GM18526 (cell line): ENCODE measurements around the gene NEK11.

Experiments used
- POLR2A ChIP-seq: IDR thresholded peaks from 3 replicates; pipeline ENCODE4 v1.6.1; 2011; ENCODE audit not compliant: insufficient read length; ENCODE audit errors: extremely low read depth

The NEK11 gene

GRCh38 chr3:131277836-131278497 lies 251.3 kb downstream of the NEK11 start:
- no peak for TF ChIP-seq POLR2A

- TF ChIP-seq POLR2A, result no peak
These were observed 252.9 kb downstream of the NEK11 start for GRCh38 chr3:131279577-131279976.

GRCh38 chr3:131282379-131282778 lies 255.7 kb downstream of the NEK11 start:
- TF ChIP-seq POLR2A, result no peak

GRCh38 chr3:131282967-131283366 lies 256.3 kb downstream of the NEK11 start:
- no peak for TF ChIP-seq POLR2A

GRCh38 chr3:131283862-131284261 lies 257.2 kb downstream of the NEK11 start:
- TF ChIP-seq POLR2A, result no peak

GRCh38 chr3:131284302-131284701 lies 257.6 kb downstream of the NEK11 start:
- TF ChIP-seq POLR2A, result no peak

GRCh38 chr3:131285456-131285855 lies 258.8 kb downstream of the NEK11 start:
- TF ChIP-seq POLR2A, result no peak

GRCh38 chr3:131299836-131300235 lies 273.2 kb downstream of the NEK11 start:
- TF ChIP-seq POLR2A, result no peak

- no peak for TF ChIP-seq POLR2A
These were observed 277.2 kb downstream of the NEK11 start for GRCh38 chr3:131303848-131304247.

- TF ChIP-seq POLR2A, result no peak
These were observed 278.2 kb downstream of the NEK11 start for GRCh38 chr3:131304890-131305289.

- TF ChIP-seq POLR2A, result no peak
These were observed 279.6 kb downstream of the NEK11 start for GRCh38 chr3:131306242-131306641.

- TF ChIP-seq POLR2A, result no peak
These were observed 287.6 kb downstream of the NEK11 start for GRCh38 chr3:131314318-131314717.

- TF ChIP-seq POLR2A, result no peak
These were observed 288.5 kb downstream of the NEK11 start for GRCh38 chr3:131315162-131315561.

GRCh38 chr3:131317667-131318066 lies 291.0 kb downstream of the NEK11 start:
- TF ChIP-seq POLR2A, result no peak

GRCh38 chr3:131323014-131323413 lies 296.3 kb downstream of the NEK11 start:
- no peak for TF ChIP-seq POLR2A

- TF ChIP-seq POLR2A, result no peak
These were observed 297.1 kb downstream of the NEK11 start for GRCh38 chr3:131323792-131324191.

- no peak for TF ChIP-seq POLR2A
These were observed 298.2 kb downstream of the NEK11 start for GRCh38 chr3:131324923-131325322.
